EL (cell line): ENCODE data around the gene HDC.
A peak's percentile ranks its signal among the peaks of the same experiment; 100 is the strongest.

ENCODE experiments used
- DNase-seq: peaks from one replicate; pipeline ENCODE4 v3.0.0-alpha.2; 2016

Gene HDC, protein sequence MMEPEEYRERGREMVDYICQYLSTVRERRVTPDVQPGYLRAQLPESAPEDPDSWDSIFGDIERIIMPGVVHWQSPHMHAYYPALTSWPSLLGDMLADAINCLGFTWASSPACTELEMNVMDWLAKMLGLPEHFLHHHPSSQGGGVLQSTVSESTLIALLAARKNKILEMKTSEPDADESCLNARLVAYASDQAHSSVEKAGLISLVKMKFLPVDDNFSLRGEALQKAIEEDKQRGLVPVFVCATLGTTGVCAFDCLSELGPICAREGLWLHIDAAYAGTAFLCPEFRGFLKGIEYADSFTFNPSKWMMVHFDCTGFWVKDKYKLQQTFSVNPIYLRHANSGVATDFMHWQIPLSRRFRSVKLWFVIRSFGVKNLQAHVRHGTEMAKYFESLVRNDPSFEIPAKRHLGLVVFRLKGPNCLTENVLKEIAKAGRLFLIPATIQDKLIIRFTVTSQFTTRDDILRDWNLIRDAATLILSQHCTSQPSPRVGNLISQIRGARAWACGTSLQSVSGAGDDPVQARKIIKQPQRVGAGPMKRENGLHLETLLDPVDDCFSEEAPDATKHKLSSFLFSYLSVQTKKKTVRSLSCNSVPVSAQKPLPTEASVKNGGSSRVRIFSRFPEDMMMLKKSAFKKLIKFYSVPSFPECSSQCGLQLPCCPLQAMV

GRCh38 chr15:50265620-50266019 is at the start of gene HDC:
TSS of gene HDC (minus strand) at chr15:50265726. CDS start at chr15:50265623, 103 bp downstream.
- no peak for DNase-seq

GRCh38 chr15:50312636-50313035 is 47.1 kb upstream of the HDC start:
- DNase-seq = no peak

GRCh38 chr15:50307799-50308198 is 42.3 kb upstream of the HDC start:
- DNase-seq = no peak

- no peak for DNase-seq
These were observed 39.3 kb upstream of the HDC start for GRCh38 chr15:50304836-50305235.

GRCh38 chr15:50302581-50302980 is 37.1 kb upstream of the HDC start:
- no peak for DNase-seq

GRCh38 chr15:50298340-50298739 is 32.8 kb upstream of the HDC start:
- no peak for DNase-seq

DNA sequence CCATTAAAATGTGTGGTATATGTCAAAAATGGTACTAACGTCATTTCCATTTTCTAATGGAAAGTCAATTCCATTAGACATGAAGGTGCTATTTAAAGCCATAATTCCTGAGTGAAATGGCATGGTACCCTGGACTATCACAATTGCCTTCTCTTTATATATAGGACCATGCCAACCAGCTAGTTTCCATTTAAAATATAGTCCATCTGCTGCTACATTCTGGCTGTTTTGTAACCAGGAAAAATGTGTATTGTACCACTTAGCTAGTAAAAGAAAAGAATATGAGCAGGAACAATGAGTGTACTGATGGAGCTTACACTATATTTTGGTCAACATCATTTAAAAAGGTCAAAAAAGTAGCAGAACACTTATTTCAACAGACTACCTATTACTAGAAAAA is 30.4 kb upstream of the HDC start:
- DNase-seq = no peak

DNA sequence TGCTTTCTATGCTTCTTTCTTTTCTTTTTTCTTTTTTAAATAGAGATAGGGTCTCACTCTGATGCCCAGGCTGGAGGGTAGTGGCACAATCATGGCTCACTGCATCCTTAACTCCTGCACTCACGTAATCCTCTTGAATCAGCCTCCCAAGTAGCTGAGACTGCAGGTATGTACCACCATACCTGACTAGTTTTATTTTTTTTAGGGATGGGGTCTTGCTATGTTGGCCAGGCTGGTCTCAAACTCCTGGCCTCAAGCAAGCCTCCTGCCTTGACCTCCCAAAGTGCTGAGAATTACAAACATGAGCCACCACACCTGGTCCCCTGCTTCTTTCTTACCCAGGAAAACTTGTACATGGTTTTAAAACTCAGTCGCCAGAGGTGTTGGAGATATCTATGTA is 24.2 kb upstream of the HDC start:
- DNase-seq = no peak

GRCh38 chr15:50287324-50288116 is 22.0 kb upstream of the HDC start:
- no peak for DNase-seq

DNA sequence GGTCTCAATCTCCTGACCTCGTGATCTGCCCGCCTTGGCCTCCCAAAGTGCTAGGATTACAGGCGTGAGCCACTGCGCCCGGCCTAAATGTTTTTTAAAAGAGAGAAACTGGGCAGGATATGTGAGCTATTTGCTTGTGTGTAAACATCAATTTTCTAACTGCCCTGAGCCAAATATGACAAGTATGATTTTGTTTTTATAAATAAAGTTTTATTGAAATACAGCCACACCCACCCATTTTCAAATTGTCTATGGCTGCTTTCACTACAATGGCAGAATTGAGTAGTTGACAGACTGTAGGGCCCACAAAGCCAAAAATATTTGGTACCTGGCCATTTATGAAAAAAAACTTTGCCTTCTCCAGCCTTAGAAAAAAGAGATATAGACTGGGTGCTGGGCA is 15.9 kb upstream of the HDC start:
- DNase-seq = no peak

DNA sequence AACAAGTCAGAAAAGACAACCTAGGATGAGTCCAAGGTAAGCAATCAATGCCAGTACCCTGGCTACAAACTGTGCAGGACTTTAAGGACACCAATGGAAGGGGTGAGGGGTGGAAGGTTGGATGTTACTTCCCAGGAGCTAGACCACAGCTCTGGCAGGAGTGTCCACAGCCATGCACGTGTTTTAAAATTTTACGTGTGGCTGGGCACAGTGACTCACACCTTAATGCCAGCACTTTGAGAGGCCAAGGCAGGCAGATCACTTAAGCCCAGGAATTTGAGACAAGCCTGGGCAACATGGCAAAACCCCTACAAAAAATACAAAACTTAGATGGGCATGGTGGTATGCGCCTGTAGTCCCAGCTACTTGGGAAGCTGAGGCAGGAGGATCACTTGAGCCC is 14.7 kb upstream of the HDC start:
- DNase-seq = peak; percentile 8

DNA sequence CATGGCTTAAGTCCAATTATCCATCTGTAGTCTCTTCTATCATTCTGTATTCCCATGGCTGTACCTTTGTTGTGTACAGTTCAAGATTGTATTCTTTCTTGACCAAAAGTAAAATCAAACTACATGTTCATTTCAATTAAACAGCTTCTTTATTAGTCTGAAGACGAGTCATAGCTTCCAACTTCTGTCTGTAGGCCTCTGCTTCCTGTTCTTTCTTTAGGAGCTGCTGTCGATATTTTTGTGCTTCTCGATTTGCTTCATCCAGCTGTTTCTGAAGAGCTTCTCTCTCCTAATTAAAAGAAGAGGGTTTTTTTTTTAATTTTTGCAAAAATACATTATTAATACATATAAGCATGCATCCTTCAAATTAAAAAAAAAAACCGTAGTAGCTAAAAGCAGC is 13.0 kb upstream of the HDC start:
- no peak for DNase-seq

DNA sequence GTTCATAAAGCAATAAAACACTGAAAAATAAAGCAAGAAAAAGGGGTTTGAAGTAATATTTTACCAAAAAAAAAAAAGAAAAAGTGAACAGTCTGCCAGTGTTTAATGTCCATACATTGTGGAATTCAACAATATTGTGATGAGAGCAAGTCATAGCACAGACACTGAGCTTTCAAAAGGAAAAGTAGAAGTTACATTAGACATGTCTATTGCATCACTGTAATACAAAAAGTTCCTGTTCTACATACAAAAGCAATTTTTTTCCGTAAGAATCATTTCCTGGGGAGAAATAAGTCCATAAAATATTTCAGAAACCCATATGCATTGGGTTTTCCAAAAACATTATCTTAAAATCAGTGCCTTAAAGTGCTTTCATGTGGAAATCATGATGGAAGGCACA is 11.8 kb upstream of the HDC start:
- DNase-seq = no peak

GRCh38 chr15:50275908-50276307 is 10.4 kb upstream of the HDC start:
- no peak for DNase-seq

DNA sequence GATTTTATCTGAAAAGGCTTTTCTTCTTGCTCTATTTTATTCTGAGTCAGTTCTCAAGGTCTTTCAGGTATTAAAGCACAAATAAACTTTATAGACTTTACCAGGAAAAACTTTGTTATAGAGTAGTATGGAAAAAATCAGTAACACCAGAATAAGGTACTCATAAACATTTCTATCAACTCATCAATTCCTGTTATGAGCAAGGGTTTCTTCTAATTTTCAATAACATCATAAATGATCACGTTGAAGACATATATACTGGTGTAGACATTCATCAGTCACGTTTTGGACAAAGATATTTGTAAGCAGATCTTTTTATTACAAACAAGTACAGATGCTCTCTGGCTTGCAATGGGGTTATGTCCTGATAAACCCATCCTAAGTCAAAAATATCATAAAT is 9.6 kb upstream of the HDC start:
- DNase-seq = no peak

DNA sequence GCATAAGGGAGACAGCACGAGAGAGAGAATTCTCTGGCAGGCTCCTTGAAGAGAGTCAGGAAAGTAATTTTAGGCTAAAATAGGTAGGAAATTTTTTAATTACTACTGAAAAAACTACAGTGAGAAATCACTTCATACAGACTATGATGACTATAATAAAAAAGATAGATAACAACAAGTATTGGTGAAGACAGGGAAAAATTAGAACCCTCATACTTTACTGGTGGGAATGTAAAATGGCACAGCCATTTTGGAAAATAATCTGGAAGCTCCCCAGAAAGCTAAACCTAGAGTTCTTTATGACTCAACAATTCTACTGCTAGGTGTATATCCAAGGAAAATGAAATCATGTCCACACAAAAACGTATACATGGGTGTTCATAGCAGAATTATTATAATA is 2.1 kb upstream of the HDC start:
- no peak for DNase-seq

DNA sequence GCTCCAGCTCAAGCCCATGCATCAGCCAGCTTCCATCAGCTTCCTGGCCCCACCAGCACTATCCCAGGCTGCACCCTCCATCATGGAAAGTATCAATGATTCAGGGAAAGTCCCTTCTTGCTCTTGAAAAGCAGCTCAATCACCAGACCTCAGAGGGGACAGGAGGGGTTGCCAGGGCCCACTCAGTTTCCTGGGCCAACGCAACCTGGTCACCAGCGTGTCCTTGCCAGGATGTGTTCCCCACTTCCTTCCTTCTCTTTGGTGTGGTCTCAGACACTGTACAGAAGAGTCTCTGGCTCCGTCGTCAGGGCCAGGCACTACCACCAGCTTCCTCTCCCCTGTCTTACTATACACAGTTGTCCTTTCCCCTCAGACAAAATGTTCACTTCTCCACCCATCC is 3.0 kb downstream of the HDC start:
- DNase-seq = no peak

GRCh38 chr15:50261981-50262380 is 3.5 kb downstream of the HDC start:
- DNase-seq = no peak

GRCh38 chr15:50260969-50261496 is 4.5 kb downstream of the HDC start:
- DNase-seq = no peak

GRCh38 chr15:50259276-50259675 is 6.2 kb downstream of the HDC start:
- no peak for DNase-seq

DNA sequence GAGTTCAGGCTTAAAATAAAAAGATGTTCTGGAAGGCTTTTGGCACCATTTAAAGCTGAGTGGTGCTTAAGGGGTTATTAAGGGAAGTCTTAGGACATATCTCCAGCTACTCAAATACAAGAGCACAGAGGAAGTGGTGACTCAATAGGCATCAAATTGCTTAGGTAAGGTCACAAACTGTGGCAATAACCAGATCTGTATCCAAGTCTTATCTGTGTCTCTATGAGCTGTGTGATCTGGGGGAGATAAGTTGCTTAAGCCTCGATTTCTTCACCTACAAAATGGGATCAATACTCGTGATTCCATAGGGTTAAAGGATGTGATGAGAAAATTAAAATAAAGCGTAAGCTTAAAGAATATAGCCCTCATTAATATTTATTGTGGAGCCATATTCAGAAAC is 7.6 kb downstream of the HDC start:
- DNase-seq = peak; percentile 52

GRCh38 chr15:50257332-50257731 is 8.2 kb downstream of the HDC start:
- DNase-seq = no peak

DNA sequence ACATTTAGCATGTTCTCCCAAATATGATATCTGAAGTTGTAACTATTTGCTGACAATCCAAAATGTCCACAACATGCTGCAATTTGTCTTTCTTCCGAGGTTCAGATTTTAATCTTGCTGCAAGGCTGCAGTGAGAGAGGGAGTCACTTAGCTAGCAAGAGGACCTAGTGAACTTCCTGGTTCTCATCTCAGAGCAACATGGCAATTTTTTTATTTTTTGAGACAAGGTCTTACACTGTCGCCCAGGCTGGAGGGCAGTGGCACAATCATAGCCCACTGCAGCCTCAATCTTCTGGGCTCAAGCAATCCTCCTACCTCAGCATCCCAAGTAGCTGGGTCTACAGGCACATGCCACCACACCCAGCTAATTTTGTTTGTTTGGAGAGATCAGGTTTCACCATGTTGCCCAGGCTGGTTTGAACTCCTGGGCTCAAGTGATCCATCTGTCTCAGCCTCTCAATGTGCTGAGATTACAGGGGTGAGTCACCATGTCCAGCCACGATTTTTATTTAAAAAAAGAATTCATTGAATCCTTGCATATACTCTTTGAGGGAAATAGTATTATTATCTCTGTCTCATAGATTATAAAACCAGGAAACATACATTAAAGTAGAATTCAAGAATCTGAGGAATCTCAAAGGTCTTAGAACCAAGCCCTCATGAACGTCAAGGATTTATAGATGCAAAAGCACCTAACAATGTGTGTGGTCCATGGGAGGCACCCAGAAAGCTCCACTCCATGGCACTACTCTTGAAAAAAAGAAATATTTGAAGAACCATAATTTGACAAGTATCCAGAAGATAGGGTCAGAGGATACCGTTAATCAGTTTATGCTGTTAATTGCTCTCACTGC is 9.1 kb downstream of the HDC start:
- peak; percentile 77 for DNase-seq
